HG03457 (cell line): ENCODE results near the gene NME5.
"Not testable (repeated sequence)": the region's sequence is repeated elsewhere in the genome, so short reads cannot be mapped to it uniquely, and the experiment has no call there.

Experiments used
- ATAC-seq: cut with Tn5 transposase; IDR thresholded peaks from one replicate; pipeline ENCODE4 v1.9.1; 2021; ENCODE audit warnings: moderate number of reproducible peaks; ENCODE audit not compliant: unreplicated experiment

Gene NME5

DNA sequence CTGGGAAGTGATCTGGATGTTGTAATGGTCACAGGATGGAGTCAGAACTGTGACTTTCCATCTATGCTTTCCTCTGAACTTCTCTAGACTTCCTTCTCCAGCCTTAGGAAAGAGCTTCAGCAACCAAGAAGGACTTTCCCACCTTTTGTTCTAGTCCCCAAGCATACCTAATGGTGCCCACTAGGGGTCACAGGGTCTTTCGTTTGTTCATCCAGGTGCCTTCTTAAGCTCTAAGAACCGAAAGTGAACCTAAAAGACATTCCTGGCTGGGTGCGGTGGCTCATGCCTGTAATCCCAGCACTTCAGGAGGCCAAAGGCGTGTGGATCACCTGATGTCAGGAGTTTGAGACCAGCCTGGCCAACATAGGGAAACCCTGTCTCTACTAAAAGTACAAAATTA lies 57.2 kb downstream of the NME5 start:
- ATAC-seq, result no peak

GRCh38 chr5:138078006-138078643 lies 61.1 kb downstream of the NME5 start:
- no peak for ATAC-seq

GRCh38 chr5:138077064-138077696 lies 62.0 kb downstream of the NME5 start:
- no peak for ATAC-seq

- not testable (repeated sequence) for ATAC-seq
Measured at GRCh38 chr5:138070026-138070425, 69.2 kb downstream of the NME5 start.

GRCh38 chr5:138068742-138069600 lies 70.3 kb downstream of the NME5 start:
- ATAC-seq, result no peak

- no peak for ATAC-seq
Measured at GRCh38 chr5:138067945-138068344, 71.3 kb downstream of the NME5 start.
